A549 (cell line): ENCODE results near the gene RARB.

Source experiments
- CHD2 ChIP-seq: fragments of 150-350 bp; IDR thresholded peaks from 2 replicates; pipeline ENCODE4 v1.6.1; 2014; ENCODE audit warnings: low read length; ENCODE audit not compliant: partially characterized antibody
- EP300 ChIP-seq, 2 experiments: fragments of >200 bp; sonication (Bioruptor Twin); formaldehyde crosslinking; IDR thresholded peaks; 2 replicates in 1 of 2; 3 replicates in 1 of 2; pipeline ENCODE4 v1.6.1; 2016 to 2017
- HEYL ChIP-seq: fragments of 250-450 bp; sonication (Bioruptor Pico); IDR thresholded peaks from 2 replicates; pipeline ENCODE4 v1.8.0; 2021; ENCODE audit warnings: mild to moderate bottlenecking, moderate library complexity
- PHF8 ChIP-seq: fragments of 200-600 bp; sonication (generic); IDR thresholded peaks from 2 replicates; pipeline ENCODE4 v1.6.1; 2016; ENCODE audit warnings: low read depth, mild to moderate bottlenecking, antibody characterized with exemption, moderate library complexity, borderline replicate concordance
- POLR2A ChIP-seq: IDR thresholded peaks from 2 replicates; pipeline ENCODE4 v1.6.1; 2012; ENCODE audit warnings: mild to moderate bottlenecking, low read length
- RCOR1 ChIP-seq: fragments of 150-350 bp; IDR thresholded peaks from 2 replicates; pipeline ENCODE4 v1.6.1; 2014; ENCODE audit warnings: antibody characterized with exemption, low read length, low read depth
- RFX5 ChIP-seq: fragments of 450-650 bp; IDR thresholded peaks from 2 replicates; pipeline ENCODE4 v1.7.1; 2014; ENCODE audit warnings: antibody characterized with exemption, mild to moderate bottlenecking, moderate library complexity
- TF ChIP-seq, protein P1 (sequence below): fragments of >200 bp; sonication (Bioruptor Twin); formaldehyde crosslinking; IDR thresholded peaks from 3 replicates; pipeline ENCODE4 v1.5.1; 2016
- TF ChIP-seq, protein P2 (sequence below): fragments of 200-600 bp; sonication (generic); IDR thresholded peaks from 2 replicates; pipeline ENCODE4 v1.6.1; 2016; ENCODE audit warnings: antibody characterized with exemption, mild to moderate bottlenecking, moderate library complexity
- TF ChIP-seq, protein P3 (sequence below): fragments of 450-650 bp; IDR thresholded peaks from 2 replicates; pipeline ENCODE4 v1.6.1; 2014; ENCODE audit warnings: antibody characterized with exemption
- TF ChIP-seq, protein P4 (sequence below): fragments of >200 bp; sonication (Bioruptor Twin); formaldehyde crosslinking; IDR thresholded peaks from 2 replicates; pipeline ENCODE4 v1.6.1; 2016

DNA sequence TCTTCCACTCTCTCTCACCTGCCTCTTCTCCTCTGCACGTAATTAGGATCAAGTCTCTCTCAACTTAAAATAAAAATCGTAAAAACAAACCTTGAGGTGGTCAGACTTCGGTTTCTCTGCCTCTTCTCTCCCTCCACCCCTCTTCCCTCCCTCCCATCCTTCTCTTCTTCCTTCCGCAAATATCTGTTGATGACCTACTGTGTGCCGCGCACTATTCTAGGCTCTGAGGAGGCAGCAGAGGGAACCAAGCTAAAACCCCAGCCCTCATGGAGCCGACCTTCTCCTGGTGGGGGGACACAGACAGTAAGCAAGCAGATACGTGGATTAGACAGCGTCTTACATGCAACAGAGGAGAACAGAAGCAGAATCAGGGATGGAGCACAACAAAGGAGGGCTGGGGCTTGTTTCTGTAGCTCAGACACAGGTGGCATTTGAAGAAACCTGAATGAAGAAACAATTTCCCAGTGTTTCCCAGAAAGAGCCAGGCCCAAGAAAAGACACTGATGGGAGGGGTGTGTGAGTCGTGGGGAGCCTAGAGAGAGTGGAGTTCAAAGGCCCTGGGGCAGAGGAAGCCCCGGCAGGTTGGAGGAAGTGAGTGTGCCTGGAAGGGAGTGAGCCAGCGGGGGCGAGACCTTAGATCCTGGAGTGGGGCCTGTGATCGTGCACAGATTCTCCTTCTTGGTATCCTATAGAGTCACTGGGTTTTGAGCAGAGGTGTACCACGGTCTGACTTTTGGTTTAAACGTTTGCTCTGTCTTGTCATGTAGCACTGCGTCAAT lies 156.1 kb downstream of the RARB start:
- TF ChIP-seq PHF8 (no peak), EP300 (IDR thresholded peaks at IDR 0.05) (no peak), RCOR1 (no peak), CHD2 (no peak), POLR2A (no peak), HEYL (CRISPR knock-in tag) (no peak), RFX5 (no peak)
- TF ChIP-seq, protein P1, sequence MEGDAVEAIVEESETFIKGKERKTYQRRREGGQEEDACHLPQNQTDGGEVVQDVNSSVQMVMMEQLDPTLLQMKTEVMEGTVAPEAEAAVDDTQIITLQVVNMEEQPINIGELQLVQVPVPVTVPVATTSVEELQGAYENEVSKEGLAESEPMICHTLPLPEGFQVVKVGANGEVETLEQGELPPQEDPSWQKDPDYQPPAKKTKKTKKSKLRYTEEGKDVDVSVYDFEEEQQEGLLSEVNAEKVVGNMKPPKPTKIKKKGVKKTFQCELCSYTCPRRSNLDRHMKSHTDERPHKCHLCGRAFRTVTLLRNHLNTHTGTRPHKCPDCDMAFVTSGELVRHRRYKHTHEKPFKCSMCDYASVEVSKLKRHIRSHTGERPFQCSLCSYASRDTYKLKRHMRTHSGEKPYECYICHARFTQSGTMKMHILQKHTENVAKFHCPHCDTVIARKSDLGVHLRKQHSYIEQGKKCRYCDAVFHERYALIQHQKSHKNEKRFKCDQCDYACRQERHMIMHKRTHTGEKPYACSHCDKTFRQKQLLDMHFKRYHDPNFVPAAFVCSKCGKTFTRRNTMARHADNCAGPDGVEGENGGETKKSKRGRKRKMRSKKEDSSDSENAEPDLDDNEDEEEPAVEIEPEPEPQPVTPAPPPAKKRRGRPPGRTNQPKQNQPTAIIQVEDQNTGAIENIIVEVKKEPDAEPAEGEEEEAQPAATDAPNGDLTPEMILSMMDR, result no peak
- TF ChIP-seq, protein P2, sequence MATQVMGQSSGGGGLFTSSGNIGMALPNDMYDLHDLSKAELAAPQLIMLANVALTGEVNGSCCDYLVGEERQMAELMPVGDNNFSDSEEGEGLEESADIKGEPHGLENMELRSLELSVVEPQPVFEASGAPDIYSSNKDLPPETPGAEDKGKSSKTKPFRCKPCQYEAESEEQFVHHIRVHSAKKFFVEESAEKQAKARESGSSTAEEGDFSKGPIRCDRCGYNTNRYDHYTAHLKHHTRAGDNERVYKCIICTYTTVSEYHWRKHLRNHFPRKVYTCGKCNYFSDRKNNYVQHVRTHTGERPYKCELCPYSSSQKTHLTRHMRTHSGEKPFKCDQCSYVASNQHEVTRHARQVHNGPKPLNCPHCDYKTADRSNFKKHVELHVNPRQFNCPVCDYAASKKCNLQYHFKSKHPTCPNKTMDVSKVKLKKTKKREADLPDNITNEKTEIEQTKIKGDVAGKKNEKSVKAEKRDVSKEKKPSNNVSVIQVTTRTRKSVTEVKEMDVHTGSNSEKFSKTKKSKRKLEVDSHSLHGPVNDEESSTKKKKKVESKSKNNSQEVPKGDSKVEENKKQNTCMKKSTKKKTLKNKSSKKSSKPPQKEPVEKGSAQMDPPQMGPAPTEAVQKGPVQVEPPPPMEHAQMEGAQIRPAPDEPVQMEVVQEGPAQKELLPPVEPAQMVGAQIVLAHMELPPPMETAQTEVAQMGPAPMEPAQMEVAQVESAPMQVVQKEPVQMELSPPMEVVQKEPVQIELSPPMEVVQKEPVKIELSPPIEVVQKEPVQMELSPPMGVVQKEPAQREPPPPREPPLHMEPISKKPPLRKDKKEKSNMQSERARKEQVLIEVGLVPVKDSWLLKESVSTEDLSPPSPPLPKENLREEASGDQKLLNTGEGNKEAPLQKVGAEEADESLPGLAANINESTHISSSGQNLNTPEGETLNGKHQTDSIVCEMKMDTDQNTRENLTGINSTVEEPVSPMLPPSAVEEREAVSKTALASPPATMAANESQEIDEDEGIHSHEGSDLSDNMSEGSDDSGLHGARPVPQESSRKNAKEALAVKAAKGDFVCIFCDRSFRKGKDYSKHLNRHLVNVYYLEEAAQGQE, result no peak
- TF ChIP-seq, protein P3, sequence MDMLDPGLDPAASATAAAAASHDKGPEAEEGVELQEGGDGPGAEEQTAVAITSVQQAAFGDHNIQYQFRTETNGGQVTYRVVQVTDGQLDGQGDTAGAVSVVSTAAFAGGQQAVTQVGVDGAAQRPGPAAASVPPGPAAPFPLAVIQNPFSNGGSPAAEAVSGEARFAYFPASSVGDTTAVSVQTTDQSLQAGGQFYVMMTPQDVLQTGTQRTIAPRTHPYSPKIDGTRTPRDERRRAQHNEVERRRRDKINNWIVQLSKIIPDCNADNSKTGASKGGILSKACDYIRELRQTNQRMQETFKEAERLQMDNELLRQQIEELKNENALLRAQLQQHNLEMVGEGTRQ, result no peak
- TF ChIP-seq, protein P4, sequence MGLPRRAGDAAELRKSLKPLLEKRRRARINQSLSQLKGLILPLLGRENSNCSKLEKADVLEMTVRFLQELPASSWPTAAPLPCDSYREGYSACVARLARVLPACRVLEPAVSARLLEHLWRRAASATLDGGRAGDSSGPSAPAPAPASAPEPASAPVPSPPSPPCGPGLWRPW, result no peak
